Stimulated activated memory B cell treated with anti-CD40 and anti-IgM and Interleukin-4, amounts not matched to agents 10 μg/mL and 1 μg/mL and 100 μg/mL, for 72 hours (primary cell): Measurements from ENCODE around the gene PIK3C2G.

Experiments
- ATAC-seq: fragments of 150-1000 bp; cut with Tn5 transposase; 2 replicates; pipeline ENCODE4 v1.10.0; 2021
- H3K27ac Mint-ChIP-seq: one replicate; pipeline ENCODE4 v1.8.0; 2022; ENCODE audit warnings: mild to moderate bottlenecking, mixed read lengths
- H3K27me3 Mint-ChIP-seq: one replicate; pipeline ENCODE4 v1.8.0; 2022; ENCODE audit warnings: mixed read lengths
- H3K36me3 Mint-ChIP-seq: one replicate; pipeline ENCODE4 v1.8.0; 2022; ENCODE audit warnings: mixed read lengths
- H3K4me1 Mint-ChIP-seq: one replicate; pipeline ENCODE4 v1.8.0; 2022; ENCODE audit warnings: mixed read lengths
- H3K4me3 Mint-ChIP-seq: one replicate; pipeline ENCODE4 v1.8.0; 2022; ENCODE audit warnings: mild to moderate bottlenecking, moderate library complexity, mixed read lengths
- H3K9me3 Mint-ChIP-seq: one replicate; pipeline ENCODE4 v1.8.0; 2022; ENCODE audit warnings: mixed read lengths

Gene PIK3C2G

GRCh38 chr12:18262514-18262913, 1.2 kb downstream of the PIK3C2G start:
- Mint-ChIP-seq H3K27ac (no peak overlapping the region), H3K36me3 (no peaks in the 10 kb centered on the region), H3K27me3 (no peaks in the 10 kb centered on the region), H3K4me3 (no peak overlapping the region), H3K4me1 (no peaks in the 10 kb centered on the region), H3K9me3 (peaks cover 6% of the 10 kb centered on the region)
- ATAC-seq: no peak

DNA sequence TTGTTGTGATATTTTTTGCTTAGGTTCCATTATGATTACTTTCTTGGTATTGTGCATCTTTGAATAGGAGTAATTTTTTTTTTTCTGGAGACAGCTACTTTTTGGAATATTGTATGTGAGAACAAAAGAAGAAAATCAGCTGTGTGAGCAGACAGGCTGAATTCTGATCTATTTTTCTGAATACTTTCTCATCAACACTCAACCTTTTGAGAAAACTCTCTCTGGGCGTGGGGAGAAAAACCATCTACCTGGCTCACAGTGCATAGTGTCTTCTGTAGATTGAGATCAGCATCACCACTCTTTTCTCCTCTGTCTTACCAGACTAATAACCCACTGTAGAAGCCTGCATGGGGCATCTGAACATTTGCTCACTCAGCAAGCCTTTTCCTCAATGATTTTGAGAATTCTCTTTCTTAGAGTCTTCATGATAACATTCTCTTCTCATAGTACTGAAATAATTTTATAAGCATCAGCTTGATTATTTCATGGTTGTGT, 3.3 kb downstream of the PIK3C2G start:
- Mint-ChIP-seq H3K27ac (no peak overlapping the region), H3K27me3 (no peaks in the 10 kb centered on the region), H3K9me3 (peaks cover 6% of the 10 kb centered on the region), H3K4me1 (no peaks in the 10 kb centered on the region), H3K4me3 (no peak overlapping the region), H3K36me3 (no peaks in the 10 kb centered on the region)
- ATAC-seq: no peak

GRCh38 chr12:18267427-18268099, 6.2 kb downstream of the PIK3C2G start:
- Mint-ChIP-seq H3K36me3 (no peaks in the 10 kb centered on the region), H3K4me3 (no peak overlapping the region), H3K27me3 (no peaks in the 10 kb centered on the region), H3K9me3 (peaks cover 6% of the 10 kb centered on the region), H3K4me1 (no peaks in the 10 kb centered on the region), H3K27ac (no peak overlapping the region)
- ATAC-seq: no peak

DNA sequence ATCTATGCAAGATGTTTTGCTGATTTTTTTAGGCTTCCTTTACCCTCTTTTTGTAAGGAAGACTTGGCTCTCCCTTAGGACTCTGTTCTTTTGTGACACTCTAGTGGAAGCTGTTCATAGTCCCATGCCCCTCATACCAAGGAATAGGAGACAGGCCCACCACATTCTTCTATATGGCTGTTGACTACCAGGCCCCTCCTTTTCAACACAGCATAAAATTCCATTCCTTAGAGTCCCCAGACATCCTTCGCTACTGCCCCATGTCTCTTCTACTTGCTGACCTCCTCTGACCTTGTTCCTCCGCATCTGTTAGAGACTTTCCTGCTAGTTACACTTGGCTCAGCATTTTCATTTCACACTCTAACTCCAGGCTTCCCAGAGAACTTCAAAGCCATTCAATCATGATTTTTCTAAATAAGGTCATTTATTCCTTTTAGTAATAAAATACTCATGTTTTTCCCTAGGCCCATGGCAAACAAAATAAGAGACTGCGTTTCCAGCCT, 9.7 kb downstream of the PIK3C2G start:
- Mint-ChIP-seq H3K27ac (no peak overlapping the region), H3K4me1 (no peaks in the 10 kb centered on the region), H3K36me3 (no peaks in the 10 kb centered on the region), H3K9me3 (peaks cover 9% of the 10 kb centered on the region), H3K4me3 (no peak overlapping the region), H3K27me3 (no peaks in the 10 kb centered on the region)
- ATAC-seq: no peak

- H3K4me3 Mint-ChIP-seq: no peak overlapping the region
- H3K36me3 Mint-ChIP-seq: no peaks in the 10 kb centered on the region
- peaks cover 10% of the 10 kb centered on the region for H3K9me3 Mint-ChIP-seq
- no peaks in the 10 kb centered on the region for H3K27me3 Mint-ChIP-seq
- ATAC-seq: no peak
- no peaks in the 10 kb centered on the region for H3K4me1 Mint-ChIP-seq
- no peak overlapping the region for H3K27ac Mint-ChIP-seq
These were observed 14.7 kb downstream of the PIK3C2G start for GRCh38 chr12:18275981-18276380.

DNA sequence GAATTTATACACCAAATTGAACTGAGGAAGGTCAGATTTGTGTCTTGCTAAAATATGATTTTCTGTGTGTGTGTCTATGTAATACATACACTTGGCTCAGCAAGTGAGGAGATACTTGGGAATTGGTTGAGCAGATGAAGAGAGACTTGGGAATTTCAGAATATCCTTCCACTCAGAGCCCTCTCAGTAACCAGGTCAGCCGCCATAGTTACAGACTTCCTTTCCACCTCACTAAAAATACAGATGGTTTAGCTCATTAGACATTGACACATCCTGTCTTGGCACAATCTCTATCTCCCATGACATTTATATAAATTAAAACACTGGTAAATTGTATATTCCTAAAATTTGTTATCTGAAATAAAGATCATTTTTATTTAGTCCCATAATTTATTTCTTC, 15.9 kb downstream of the PIK3C2G start:
- Mint-ChIP-seq H3K27ac (no peak overlapping the region), H3K4me3 (no peak overlapping the region), H3K36me3 (no peaks in the 10 kb centered on the region), H3K27me3 (no peaks in the 10 kb centered on the region), H3K4me1 (no peaks in the 10 kb centered on the region), H3K9me3 (peaks cover 13% of the 10 kb centered on the region)
- no peak for ATAC-seq

GRCh38 chr12:18280728-18281127, 19.4 kb downstream of the PIK3C2G start:
- H3K27ac Mint-ChIP-seq: no peak overlapping the region
- peaks cover 11% of the 10 kb centered on the region for H3K9me3 Mint-ChIP-seq
- H3K36me3 Mint-ChIP-seq: no peaks in the 10 kb centered on the region
- ATAC-seq: no peak
- H3K4me1 Mint-ChIP-seq: no peaks in the 10 kb centered on the region
- no peak overlapping the region for H3K4me3 Mint-ChIP-seq
- no peaks in the 10 kb centered on the region for H3K27me3 Mint-ChIP-seq

DNA sequence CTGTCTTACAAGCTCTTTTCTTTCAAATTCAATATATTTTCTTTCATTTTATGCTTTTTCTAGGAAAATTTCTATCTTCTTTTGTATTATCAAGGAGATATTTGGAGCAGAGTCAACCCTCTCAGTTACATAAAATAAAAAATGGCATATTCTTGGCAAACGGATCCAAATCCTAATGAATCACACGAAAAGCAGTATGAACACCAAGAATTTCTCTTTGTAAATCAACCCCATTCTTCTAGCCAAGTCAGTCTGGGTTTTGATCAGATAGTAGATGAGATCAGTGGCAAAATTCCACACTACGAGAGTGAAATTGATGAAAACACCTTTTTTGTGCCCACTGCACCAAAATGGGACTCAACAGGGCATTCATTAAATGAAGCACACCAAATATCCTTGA, 20.6 kb downstream of the PIK3C2G start:
- ATAC-seq: no peak
- Mint-ChIP-seq H3K4me3 (no peak overlapping the region), H3K27ac (no peak overlapping the region), H3K4me1 (no peaks in the 10 kb centered on the region), H3K9me3 (peaks cover 11% of the 10 kb centered on the region), H3K27me3 (no peaks in the 10 kb centered on the region), H3K36me3 (no peaks in the 10 kb centered on the region)

DNA sequence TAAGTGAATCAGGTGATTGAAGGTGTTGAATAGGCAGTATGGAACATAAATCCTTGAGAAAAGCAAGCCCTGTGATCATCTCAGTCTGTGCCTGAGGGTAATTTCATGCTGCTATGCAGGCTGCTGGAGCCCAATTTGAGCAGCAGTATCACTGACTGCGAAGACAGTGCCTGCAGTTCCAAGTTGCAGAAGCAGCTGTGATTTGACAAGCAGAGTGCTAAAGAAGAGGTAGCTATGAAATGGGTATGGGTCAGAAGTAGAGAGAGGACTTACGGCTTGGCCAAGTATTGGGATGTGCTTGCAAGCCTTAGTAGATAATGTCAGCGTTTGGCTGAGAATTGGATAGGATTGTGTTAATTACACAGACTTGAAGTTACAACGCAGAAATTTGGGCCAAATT, 22.5 kb downstream of the PIK3C2G start:
- no peaks in the 10 kb centered on the region for H3K36me3 Mint-ChIP-seq
- no peaks in the 10 kb centered on the region for H3K4me1 Mint-ChIP-seq
- H3K27ac Mint-ChIP-seq: no peak overlapping the region
- no peaks in the 10 kb centered on the region for H3K27me3 Mint-ChIP-seq
- no peak for ATAC-seq
- no peak overlapping the region for H3K4me3 Mint-ChIP-seq
- H3K9me3 Mint-ChIP-seq: peaks cover 11% of the 10 kb centered on the region

DNA sequence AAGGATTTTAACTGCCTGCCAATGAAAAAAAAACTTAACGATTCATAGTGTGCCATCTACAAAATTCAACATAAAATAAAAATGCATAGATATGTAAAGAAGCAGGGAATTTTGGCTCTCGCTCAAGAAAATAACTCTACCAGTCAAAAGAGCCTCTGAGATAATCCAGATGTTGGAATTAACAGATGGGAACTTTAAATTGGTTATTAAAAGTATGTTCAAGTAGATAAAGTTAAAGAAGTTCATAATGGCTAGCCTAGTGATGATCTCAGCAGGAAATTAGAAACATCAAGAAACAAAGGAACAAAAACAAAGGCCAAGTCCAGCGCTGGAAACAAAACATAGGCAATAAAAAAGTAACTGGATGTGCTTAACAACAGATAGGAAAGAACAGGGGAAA, 23.1 kb downstream of the PIK3C2G start:
- Mint-ChIP-seq H3K36me3 (no peaks in the 10 kb centered on the region), H3K4me1 (no peaks in the 10 kb centered on the region)

DNA sequence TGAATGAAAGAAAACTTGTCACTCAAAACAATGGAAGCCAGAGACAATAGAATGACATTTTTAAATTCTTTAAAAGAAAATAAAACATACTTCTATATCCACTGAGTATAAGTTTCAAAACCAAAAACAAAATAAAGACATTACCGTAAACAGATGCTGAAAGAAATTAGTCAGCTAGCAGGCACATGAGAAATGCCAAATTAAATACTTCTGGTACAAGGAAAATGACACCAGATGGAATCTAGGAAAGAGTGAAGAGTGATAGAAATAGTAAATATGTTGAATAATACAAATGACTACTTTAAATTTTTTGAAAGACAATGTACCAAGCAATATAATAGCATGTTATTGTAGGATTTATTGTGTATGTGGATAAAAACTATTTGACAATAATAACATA, 23.8 kb downstream of the PIK3C2G start:
- H3K36me3 Mint-ChIP-seq: no peaks in the 10 kb centered on the region
- no peaks in the 10 kb centered on the region for H3K4me1 Mint-ChIP-seq
- H3K27me3 Mint-ChIP-seq: no peaks in the 10 kb centered on the region
- H3K4me3 Mint-ChIP-seq: no peak overlapping the region
- peaks cover 11% of the 10 kb centered on the region for H3K9me3 Mint-ChIP-seq
- no peak for ATAC-seq
- H3K27ac Mint-ChIP-seq: no peak overlapping the region

More for the DNA sequence above, 23.1 kb downstream of the PIK3C2G start:
- Mint-ChIP-seq H3K4me3 (no peak overlapping the region), H3K27ac (no peak overlapping the region), H3K9me3 (peaks cover 11% of the 10 kb centered on the region), H3K27me3 (no peaks in the 10 kb centered on the region)
- no peak for ATAC-seq

- Mint-ChIP-seq H3K27me3 (no peaks in the 10 kb centered on the region), H3K27ac (no peak overlapping the region), H3K9me3 (peaks cover 4% of the 10 kb centered on the region), H3K4me1 (no peaks in the 10 kb centered on the region), H3K36me3 (no peaks in the 10 kb centered on the region), H3K4me3 (no peak overlapping the region)
- ATAC-seq: no peak
These were observed 29.1 kb downstream of the PIK3C2G start for GRCh38 chr12:18290386-18290785.

- Mint-ChIP-seq H3K9me3 (peaks cover 4% of the 10 kb centered on the region), H3K27ac (no peak overlapping the region), H3K4me1 (no peaks in the 10 kb centered on the region), H3K36me3 (no peaks in the 10 kb centered on the region), H3K27me3 (no peaks in the 10 kb centered on the region), H3K4me3 (no peak overlapping the region)
- ATAC-seq: no peak
These were observed 33.6 kb downstream of the PIK3C2G start for GRCh38 chr12:18294889-18295288.

GRCh38 chr12:18296201-18296908, 35.0 kb downstream of the PIK3C2G start:
- H3K4me3 Mint-ChIP-seq: no peak overlapping the region
- no peaks in the 10 kb centered on the region for H3K36me3 Mint-ChIP-seq
- no peak for ATAC-seq
- H3K27me3 Mint-ChIP-seq: no peaks in the 10 kb centered on the region
- H3K9me3 Mint-ChIP-seq: peaks cover 11% of the 10 kb centered on the region
- no peak overlapping the region for H3K27ac Mint-ChIP-seq
- H3K4me1 Mint-ChIP-seq: no peaks in the 10 kb centered on the region

DNA sequence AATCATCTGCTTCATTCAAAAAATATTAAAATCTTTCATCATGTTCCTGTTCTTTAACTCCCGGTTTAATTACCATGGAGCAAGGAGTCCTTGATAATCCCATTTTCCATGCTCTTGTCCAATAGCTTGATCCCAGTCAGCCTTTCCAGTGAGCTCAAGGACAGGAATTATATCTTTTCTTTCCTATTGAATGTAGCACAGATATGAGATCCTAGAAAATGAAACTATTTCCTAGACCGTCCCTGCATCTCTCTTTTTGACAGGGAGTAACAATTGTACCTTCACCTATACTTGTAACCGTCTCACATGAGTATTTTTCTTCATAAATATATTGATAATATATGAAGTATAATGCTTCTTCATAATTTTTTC, 35.6 kb downstream of the PIK3C2G start:
- no peak for ATAC-seq
- H3K36me3 Mint-ChIP-seq: no peaks in the 10 kb centered on the region
- no peak overlapping the region for H3K4me3 Mint-ChIP-seq
- no peaks in the 10 kb centered on the region for H3K27me3 Mint-ChIP-seq
- H3K27ac Mint-ChIP-seq: no peak overlapping the region
- H3K4me1 Mint-ChIP-seq: no peaks in the 10 kb centered on the region
- peaks cover 14% of the 10 kb centered on the region for H3K9me3 Mint-ChIP-seq

- H3K27ac Mint-ChIP-seq: no peak overlapping the region
- no peak for ATAC-seq
- no peaks in the 10 kb centered on the region for H3K27me3 Mint-ChIP-seq
- H3K4me3 Mint-ChIP-seq: no peak overlapping the region
- H3K36me3 Mint-ChIP-seq: no peaks in the 10 kb centered on the region
- no peaks in the 10 kb centered on the region for H3K4me1 Mint-ChIP-seq
- peaks cover 10% of the 10 kb centered on the region for H3K9me3 Mint-ChIP-seq
These were observed 36.6 kb downstream of the PIK3C2G start for GRCh38 chr12:18297902-18298301.
